Keratinocyte (primary cell): Measurements from ENCODE around the gene TTC22. TPM values are rescaled to one million over a fixed set of nuclear protein-coding genes. Genes with fewer than 3 reads are reported as not detected.

Source experiments
- DNase-seq: peaks from one replicate; pipeline ENCODE4 v3.0.0-alpha.2; 2011; ENCODE audit warnings: low read depth, missing footprints, low spot score
- FAIRE-seq: peaks from 2 replicates; lab custom pipeline; 2011; peaks lifted over from hg19 to GRCh38; lab: Jason Lieb, UNC
- H2AFZ ChIP-seq: 2 replicates; pipeline ENCODE4 v1.6.0; 2012; ENCODE audit warnings: low read length, control low read depth, inconsistent platforms; ENCODE audit not compliant: control insufficient read depth
- H3K27ac ChIP-seq: 2 replicates; pipeline ENCODE4 v1.5.1; 2011; ENCODE audit warnings: low read length; ENCODE audit not compliant: control insufficient read depth, insufficient read depth
- H3K27me3 ChIP-seq: 3 replicates; pipeline ENCODE4 v1.6.0; 2011; ENCODE audit warnings: low read length; ENCODE audit not compliant: control insufficient read depth, insufficient read depth; ENCODE audit errors: extremely low read depth
- H3K36me3 ChIP-seq, 2 experiments: 2 replicates in 1 of 2; 3 replicates in 1 of 2; pipeline ENCODE4 v1.5.1; 2011; ENCODE audit warnings: low read length in 2 of 2, mild to moderate bottlenecking in 1 of 2; ENCODE audit not compliant: control insufficient read depth in 2 of 2, insufficient read depth in 2 of 2; ENCODE audit errors: extremely low read depth in 1 of 2
- H3K4me1 ChIP-seq: 3 replicates; pipeline ENCODE4 v1.5.1; 2011; ENCODE audit warnings: low read length; ENCODE audit not compliant: control insufficient read depth, insufficient read depth; ENCODE audit errors: extremely low read depth
- H3K4me2 ChIP-seq: 3 replicates; pipeline ENCODE4 v1.6.0; 2011; ENCODE audit warnings: low read depth, low read length; ENCODE audit not compliant: control insufficient read depth, insufficient read depth; ENCODE audit errors: extremely low read depth
- H3K4me3 ChIP-seq, 3 experiments: fragments of 200-600 bp in 1 of 3; sonication (generic) in 1 of 3; 2 replicates in 2 of 3; 3 replicates in 1 of 3; pipeline ENCODE4 v1.5.1; 2011 to 2016; ENCODE audit warnings: low read length in 3 of 3, mild to moderate bottlenecking in 3 of 3, control low read depth in 2 of 3, inconsistent platforms in 1 of 3, low read depth in 1 of 3, mixed read lengths in 1 of 3, mixed run types in 1 of 3, moderate library complexity in 1 of 3; ENCODE audit not compliant: control insufficient read depth in 2 of 3, insufficient read depth in 2 of 3; ENCODE audit errors: extremely low read depth in 1 of 3
- H3K79me2 ChIP-seq: 2 replicates; pipeline ENCODE4 v1.6.0; 2012; ENCODE audit warnings: low read length; ENCODE audit not compliant: control insufficient read depth, insufficient read depth
- H3K9ac ChIP-seq: 3 replicates; pipeline ENCODE4 v1.6.0; 2011; ENCODE audit warnings: low read length; ENCODE audit not compliant: control insufficient read depth, insufficient read depth; ENCODE audit errors: extremely low read depth
- H3K9me1 ChIP-seq: 3 replicates; pipeline ENCODE4 v1.6.0; 2011; ENCODE audit warnings: low read length; ENCODE audit not compliant: control insufficient read depth, insufficient read depth; ENCODE audit errors: extremely low read depth
- H3K9me3 ChIP-seq: 2 replicates; pipeline ENCODE4 v1.5.1; 2012; ENCODE audit warnings: low read depth, low read length; ENCODE audit not compliant: control insufficient read depth
- H4K20me1 ChIP-seq: 3 replicates; pipeline ENCODE4 v1.6.0; 2011; ENCODE audit warnings: low read length; ENCODE audit not compliant: control insufficient read depth, insufficient read depth; ENCODE audit errors: extremely low read depth
- EZH2 ChIP-seq: IDR thresholded peaks from one replicate; pipeline ENCODE4 v1.6.1; 2012; ENCODE audit warnings: inconsistent platforms, mild to moderate bottlenecking, low read length, moderate library complexity
- dilution Hi-C: fragments of 300-500 bp; cut with MboI; formaldehyde crosslinking; loops from one replicate; pipeline ENCODE4 v1.7.0; 2020; ENCODE audit warnings: low sequenced_read_pairs; ENCODE audit not compliant: extremely low pct_ligation_motif_present
- polyA plus RNA-seq, 5 experiments: library from polyadenylated mRNA; depleted of rRNA in 3 of 5; stranded (reverse) in 3 of 5; stranded (forward) in 1 of 5; unstranded in 1 of 5; fragments of >200 nt; gene quantifications; 1 replicate in 1 of 5; 2 replicates in 3 of 5; 3 replicates in 1 of 5; pipeline versions ENCODE4 v1.2.1 to v1.2.3, GENCODE V29; 2011 to 2012; ENCODE audit warnings: missing spikeins in 2 of 5, low read depth in 1 of 5, low replicate concordance in 1 of 5
- TF ChIP-seq, protein P1 (sequence below), 3 experiments: IDR thresholded peaks in 1 of 3; conservative IDR thresholded peaks in 1 of 3; optimal IDR thresholded peaks in 1 of 3; 2 replicates in 2 of 3; 3 replicates in 1 of 3; pipeline versions ENCODE3 to v1.5.1; 2011; ENCODE audit warnings: low read length in 3 of 3, mild to moderate bottlenecking in 3 of 3, moderate library complexity in 2 of 3, control low read depth in 1 of 3, inconsistent platforms in 1 of 3; ENCODE audit not compliant: insufficient read depth in 2 of 3; ENCODE audit errors: extremely low read depth in 1 of 3

TTC22 gene
- polyA plus RNA-seq, 1 donor (not counting 4 experiments of a cell fraction or from before 2014, with no cell fraction given): 5.1 TPM

DNA sequence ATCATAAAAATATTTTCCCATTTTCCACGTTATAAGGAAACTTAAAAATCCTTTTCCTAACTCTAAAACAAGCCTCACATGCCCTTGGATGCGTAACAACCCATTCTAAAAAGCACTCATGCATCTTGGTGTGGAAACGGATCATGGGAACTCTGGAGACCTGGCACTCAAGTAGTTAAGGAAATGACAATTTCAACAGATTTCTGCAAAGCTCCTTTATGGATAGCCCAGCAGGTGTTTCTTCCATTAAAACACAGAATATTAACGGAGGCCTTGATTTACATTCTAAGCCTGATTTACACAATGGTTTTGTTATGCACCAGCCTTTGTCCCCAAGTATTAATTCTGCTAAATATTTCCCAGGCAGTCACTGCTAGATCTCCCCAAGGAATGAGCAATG, 49.7 kb downstream of the TTC22 start:
- no peak overlapping the region for H3K27ac ChIP-seq
- TF ChIP-seq EZH2: no peak
- TF ChIP-seq, protein P1, sequence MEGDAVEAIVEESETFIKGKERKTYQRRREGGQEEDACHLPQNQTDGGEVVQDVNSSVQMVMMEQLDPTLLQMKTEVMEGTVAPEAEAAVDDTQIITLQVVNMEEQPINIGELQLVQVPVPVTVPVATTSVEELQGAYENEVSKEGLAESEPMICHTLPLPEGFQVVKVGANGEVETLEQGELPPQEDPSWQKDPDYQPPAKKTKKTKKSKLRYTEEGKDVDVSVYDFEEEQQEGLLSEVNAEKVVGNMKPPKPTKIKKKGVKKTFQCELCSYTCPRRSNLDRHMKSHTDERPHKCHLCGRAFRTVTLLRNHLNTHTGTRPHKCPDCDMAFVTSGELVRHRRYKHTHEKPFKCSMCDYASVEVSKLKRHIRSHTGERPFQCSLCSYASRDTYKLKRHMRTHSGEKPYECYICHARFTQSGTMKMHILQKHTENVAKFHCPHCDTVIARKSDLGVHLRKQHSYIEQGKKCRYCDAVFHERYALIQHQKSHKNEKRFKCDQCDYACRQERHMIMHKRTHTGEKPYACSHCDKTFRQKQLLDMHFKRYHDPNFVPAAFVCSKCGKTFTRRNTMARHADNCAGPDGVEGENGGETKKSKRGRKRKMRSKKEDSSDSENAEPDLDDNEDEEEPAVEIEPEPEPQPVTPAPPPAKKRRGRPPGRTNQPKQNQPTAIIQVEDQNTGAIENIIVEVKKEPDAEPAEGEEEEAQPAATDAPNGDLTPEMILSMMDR (optimal IDR thresholded peaks at IDR 0.05 in 1 of 3, IDR thresholded peaks at IDR 0.05 in 1 of 3, conservative IDR thresholded peaks at IDR 0.05 in 1 of 3; ENCODE audit: extremely low read depth in 1 of 3, insufficient read depth in 2 of 3, low read length in 3 of 3): no peak
- H3K9me1 ChIP-seq: no peaks in the 10 kb centered on the region
- dilution Hi-C loops: no loop called here
- DNase-seq: no peak
- FAIRE-seq: no peak
- H3K4me1 ChIP-seq: no peaks in the 10 kb centered on the region
- H3K9ac ChIP-seq: no peak overlapping the region
- H3K79me2 ChIP-seq: no peaks in the 10 kb centered on the region
- H3K4me3 ChIP-seq: no peak overlapping the region
- H3K36me3 ChIP-seq: peaks cover 0 to 3% of the 10 kb centered on the region in 2 experiments
- H3K27me3 ChIP-seq: no peaks in the 10 kb centered on the region
- no peaks in the 10 kb centered on the region for H3K9me3 ChIP-seq
- no peak overlapping the region for H2AFZ ChIP-seq
- no peaks in the 10 kb centered on the region for H4K20me1 ChIP-seq
- H3K4me2 ChIP-seq: no peak overlapping the region

DNA sequence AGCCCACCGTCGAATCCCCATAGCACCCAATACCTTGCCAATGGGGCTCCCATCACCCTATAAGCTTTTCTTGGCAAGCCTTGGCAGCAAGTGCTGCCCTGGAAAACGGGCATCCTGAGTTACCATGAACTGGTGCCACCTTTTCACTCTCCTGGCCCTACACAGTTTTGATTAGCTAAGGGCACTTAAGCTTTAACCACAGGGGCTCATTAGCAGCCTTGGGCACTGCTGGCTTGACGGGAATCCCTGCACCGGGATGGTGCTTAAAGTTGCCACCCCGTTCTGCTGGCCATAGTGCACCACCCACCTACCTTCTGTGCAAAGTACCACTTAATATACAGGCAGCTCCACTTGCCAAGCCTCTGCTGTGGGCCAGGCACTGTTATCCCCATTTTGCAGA, 50.5 kb downstream of the TTC22 start:
- Histone ChIP-seq H2AFZ (no peak overlapping the region), H3K27me3 (no peaks in the 10 kb centered on the region), H3K9ac (no peak overlapping the region), H3K27ac (no peak overlapping the region), H3K4me2 (no peak overlapping the region), H3K4me3 (no peak overlapping the region), H3K36me3 (no peaks in the 10 kb centered on the region), H4K20me1 (no peaks in the 10 kb centered on the region), H3K9me1 (no peaks in the 10 kb centered on the region), H3K4me1 (no peaks in the 10 kb centered on the region), H3K9me3 (no peaks in the 10 kb centered on the region), H3K79me2 (no peaks in the 10 kb centered on the region)
- TF ChIP-seq, protein P1 (optimal IDR thresholded peaks at IDR 0.05 in 1 of 3, IDR thresholded peaks at IDR 0.05 in 1 of 3, conservative IDR thresholded peaks at IDR 0.05 in 1 of 3; ENCODE audit: extremely low read depth in 1 of 3, insufficient read depth in 2 of 3, low read length in 3 of 3): no peak
- TF ChIP-seq EZH2: no peak
- DNase-seq (no peak), FAIRE-seq (no peak)
- dilution Hi-C loops: no loop called here
